ENCODE measurements around the gene EFCAB9. TPM values are rescaled to one million over a fixed set of nuclear protein-coding genes. Genes with fewer than 3 reads are reported as not detected.

EFCAB9 gene
- polyA plus RNA-seq, 1 of the 3 experiments (the other 2 are of a cell fraction): 0.10 TPM

DNA sequence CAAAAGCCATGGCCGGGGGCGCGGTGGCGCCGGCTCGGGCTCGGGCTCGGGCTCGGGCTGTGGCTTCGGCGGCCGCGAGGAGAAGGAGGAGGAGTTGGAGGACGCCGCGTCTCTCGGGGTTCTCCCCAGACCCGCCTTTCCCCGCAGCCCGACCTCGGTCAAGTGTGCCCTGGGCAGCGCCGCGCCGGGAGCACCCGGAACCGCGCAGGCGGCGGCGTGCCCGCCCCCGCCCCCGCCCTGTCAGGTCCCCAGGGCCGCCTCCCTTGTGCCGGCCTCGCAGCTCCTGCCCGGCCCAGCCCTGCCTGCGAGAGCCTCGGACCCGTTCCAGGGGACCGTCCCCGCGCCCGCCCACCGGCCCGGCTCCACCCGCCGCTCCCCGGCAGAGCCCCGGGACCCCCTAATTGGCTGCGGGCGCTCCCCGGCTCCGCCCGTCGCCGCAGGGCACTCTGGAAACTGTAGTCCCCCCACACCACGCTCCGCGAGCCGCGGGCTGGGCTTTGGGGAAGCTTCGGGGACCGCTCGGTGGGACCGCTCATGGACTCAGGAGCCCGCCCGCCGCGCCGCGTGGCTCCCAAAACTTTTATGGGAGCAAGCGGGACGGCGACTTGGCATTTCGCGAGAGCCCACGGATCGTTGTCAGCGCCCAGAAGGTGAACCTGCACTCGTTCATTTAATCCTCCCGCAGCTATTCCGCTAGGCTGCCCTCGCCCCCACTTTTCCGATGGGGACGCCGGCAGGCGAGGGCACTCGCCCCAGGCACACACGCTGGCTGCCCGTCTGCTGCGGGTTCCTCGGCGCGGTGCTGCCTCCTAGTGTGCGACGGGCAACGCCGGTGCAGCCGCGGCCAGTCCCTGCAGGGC, 5.7 kb upstream of the EFCAB9 start, which contains the start of gene STK10 (continued):
- TF ChIP-seq, protein P1, sequence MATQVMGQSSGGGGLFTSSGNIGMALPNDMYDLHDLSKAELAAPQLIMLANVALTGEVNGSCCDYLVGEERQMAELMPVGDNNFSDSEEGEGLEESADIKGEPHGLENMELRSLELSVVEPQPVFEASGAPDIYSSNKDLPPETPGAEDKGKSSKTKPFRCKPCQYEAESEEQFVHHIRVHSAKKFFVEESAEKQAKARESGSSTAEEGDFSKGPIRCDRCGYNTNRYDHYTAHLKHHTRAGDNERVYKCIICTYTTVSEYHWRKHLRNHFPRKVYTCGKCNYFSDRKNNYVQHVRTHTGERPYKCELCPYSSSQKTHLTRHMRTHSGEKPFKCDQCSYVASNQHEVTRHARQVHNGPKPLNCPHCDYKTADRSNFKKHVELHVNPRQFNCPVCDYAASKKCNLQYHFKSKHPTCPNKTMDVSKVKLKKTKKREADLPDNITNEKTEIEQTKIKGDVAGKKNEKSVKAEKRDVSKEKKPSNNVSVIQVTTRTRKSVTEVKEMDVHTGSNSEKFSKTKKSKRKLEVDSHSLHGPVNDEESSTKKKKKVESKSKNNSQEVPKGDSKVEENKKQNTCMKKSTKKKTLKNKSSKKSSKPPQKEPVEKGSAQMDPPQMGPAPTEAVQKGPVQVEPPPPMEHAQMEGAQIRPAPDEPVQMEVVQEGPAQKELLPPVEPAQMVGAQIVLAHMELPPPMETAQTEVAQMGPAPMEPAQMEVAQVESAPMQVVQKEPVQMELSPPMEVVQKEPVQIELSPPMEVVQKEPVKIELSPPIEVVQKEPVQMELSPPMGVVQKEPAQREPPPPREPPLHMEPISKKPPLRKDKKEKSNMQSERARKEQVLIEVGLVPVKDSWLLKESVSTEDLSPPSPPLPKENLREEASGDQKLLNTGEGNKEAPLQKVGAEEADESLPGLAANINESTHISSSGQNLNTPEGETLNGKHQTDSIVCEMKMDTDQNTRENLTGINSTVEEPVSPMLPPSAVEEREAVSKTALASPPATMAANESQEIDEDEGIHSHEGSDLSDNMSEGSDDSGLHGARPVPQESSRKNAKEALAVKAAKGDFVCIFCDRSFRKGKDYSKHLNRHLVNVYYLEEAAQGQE (IDR thresholded peaks at IDR 0.05; ENCODE audit: low read depth, low read length): no peak
- peak; percentile 91 for TF ChIP-seq SMC3 (IDR thresholded peaks at IDR 0.05; ENCODE audit: low read depth, low read length)
- TF ChIP-seq FOXJ3 (CRISPR knock-in tag; IDR thresholded peaks at IDR 0.05): no peak
- TF ChIP-seq, protein P2, sequence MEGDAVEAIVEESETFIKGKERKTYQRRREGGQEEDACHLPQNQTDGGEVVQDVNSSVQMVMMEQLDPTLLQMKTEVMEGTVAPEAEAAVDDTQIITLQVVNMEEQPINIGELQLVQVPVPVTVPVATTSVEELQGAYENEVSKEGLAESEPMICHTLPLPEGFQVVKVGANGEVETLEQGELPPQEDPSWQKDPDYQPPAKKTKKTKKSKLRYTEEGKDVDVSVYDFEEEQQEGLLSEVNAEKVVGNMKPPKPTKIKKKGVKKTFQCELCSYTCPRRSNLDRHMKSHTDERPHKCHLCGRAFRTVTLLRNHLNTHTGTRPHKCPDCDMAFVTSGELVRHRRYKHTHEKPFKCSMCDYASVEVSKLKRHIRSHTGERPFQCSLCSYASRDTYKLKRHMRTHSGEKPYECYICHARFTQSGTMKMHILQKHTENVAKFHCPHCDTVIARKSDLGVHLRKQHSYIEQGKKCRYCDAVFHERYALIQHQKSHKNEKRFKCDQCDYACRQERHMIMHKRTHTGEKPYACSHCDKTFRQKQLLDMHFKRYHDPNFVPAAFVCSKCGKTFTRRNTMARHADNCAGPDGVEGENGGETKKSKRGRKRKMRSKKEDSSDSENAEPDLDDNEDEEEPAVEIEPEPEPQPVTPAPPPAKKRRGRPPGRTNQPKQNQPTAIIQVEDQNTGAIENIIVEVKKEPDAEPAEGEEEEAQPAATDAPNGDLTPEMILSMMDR (IDR thresholded peaks at IDR 0.05): peak; percentile 80

DNA sequence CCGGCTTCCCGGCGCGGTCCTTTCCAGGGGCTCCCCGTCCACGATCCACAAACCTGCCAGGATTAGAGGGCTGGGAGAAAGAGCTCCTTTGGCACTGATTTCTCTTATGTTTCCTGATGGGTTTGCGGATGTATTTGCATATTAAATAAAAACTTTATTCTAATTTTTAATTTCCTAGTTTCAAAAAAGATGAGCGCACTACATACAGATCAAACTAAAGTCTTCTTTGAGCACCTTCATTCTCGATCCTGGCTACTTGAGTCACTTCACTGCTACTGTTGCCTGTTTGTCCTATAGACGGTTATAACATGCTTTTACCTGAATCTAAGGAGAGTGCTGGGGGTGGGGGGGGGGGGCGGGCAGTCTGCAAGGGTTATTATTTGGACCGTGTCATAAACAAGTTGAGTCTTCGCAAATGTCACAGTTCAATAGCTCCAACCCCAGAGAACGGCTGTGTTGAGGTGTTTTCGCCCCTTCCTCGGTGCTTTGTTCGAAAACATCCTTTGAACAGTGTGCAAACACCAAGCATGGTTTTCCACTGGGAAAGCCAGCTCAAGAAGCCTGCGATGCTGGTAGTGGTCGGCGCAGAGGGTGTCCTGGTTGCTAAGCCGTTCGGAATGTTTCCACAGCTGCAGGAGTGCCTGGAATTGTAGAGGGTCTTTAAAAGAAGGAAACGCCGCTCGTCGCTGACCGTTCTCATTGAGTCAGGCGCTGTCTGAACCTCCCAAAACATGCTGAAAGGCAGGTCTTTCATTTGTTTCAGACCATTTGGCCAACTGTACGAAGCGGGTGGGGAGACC, 4.9 kb upstream of the EFCAB9 start:
- CTCF ChIA-PET: interaction anchor here (0.7 to 5.8 kb wide), 41 partner anchors 10 to 281 kb away, joined by 3 to 60 read pairs (median 5); partner anchors contain the start of genes FBXW11 and UBTD2
- peaks cover 28% of the 10 kb centered on the region for H3K79me2 ChIP-seq (ENCODE audit: insufficient read depth)
- H3K27ac ChIP-seq (ENCODE audit: low read depth in 2 of 2, low read length in 1 of 2): peak overlapping the region in 1 of 2 experiments; percentile 80; a peak in 1 of 4 replicates
- H3K4me1 ChIP-seq (ENCODE audit: control insufficient read depth in 1 of 2, insufficient read depth in 2 of 2, low read depth in 1 of 2, low read length in 1 of 2): peaks cover 0 to 5% of the 10 kb centered on the region in 2 experiments; a peak in 1 of 4 replicates
- TF ChIP-seq CHD2 (IDR thresholded peaks at IDR 0.05; ENCODE audit: low read length, partially characterized antibody) (no peak), TAF1 (IDR thresholded peaks at IDR 0.05; ENCODE audit: borderline replicate concordance, low read depth, low read length) (no peak), YY1 (IDR thresholded peaks at IDR 0.05; ENCODE audit: low read depth) (no peak), TCF12 (IDR thresholded peaks at IDR 0.05) (no peak), ELF1 (IDR thresholded peaks at IDR 0.05) (no peak), MEF2A (IDR thresholded peaks at IDR 0.05; ENCODE audit: borderline replicate concordance, low read depth) (no peak), FOXJ3 (CRISPR knock-in tag; IDR thresholded peaks at IDR 0.05) (no peak), POLR2AphosphoS5 (IDR thresholded peaks at IDR 0.05; ENCODE audit: low read depth, low read length) (no peak)
- TF ChIP-seq, protein P3, sequence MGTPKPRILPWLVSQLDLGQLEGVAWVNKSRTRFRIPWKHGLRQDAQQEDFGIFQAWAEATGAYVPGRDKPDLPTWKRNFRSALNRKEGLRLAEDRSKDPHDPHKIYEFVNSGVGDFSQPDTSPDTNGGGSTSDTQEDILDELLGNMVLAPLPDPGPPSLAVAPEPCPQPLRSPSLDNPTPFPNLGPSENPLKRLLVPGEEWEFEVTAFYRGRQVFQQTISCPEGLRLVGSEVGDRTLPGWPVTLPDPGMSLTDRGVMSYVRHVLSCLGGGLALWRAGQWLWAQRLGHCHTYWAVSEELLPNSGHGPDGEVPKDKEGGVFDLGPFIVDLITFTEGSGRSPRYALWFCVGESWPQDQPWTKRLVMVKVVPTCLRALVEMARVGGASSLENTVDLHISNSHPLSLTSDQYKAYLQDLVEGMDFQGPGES (IDR thresholded peaks at IDR 0.05; ENCODE audit: low read depth, low read length): no peak
- TF ChIP-seq, protein P1 (IDR thresholded peaks at IDR 0.05; ENCODE audit: low read depth, low read length): no peak
- no peak overlapping the region; the same call in 1 of the 2 replicates for H3K9ac ChIP-seq
- no peaks in the 10 kb centered on the region for H3K36me3 ChIP-seq (replicated peaks in 1 of 2; ENCODE audit: control insufficient read depth in 1 of 2, insufficient read depth in 2 of 2, low read length in 1 of 2)
- DNase-seq: no peak
- H3K27me3 ChIP-seq (ENCODE audit: insufficient read depth): no peaks in the 10 kb centered on the region
- H3K4me3 ChIP-seq (ENCODE audit: low read depth in 2 of 2, low read length in 1 of 2): peak overlapping the region; percentile 70 to 99; a peak in 3 of 4 replicates
- H3K9me3 ChIP-seq: no peaks in the 10 kb centered on the region
- H3F3A ChIP-seq (replicated peaks; ENCODE audit: insufficient read depth): peaks cover 15% of the 10 kb centered on the region
- peak overlapping the region; percentile 93 for H3K4me2 ChIP-seq
- no peaks in the 10 kb centered on the region for H3K9me2 ChIP-seq
- peak overlapping the region; percentile 87; the same call in 1 of the 2 replicates for H2AFZ ChIP-seq (ENCODE audit: low read depth)
- 67% methylated on average over 30 of the region's 30 CpGs for WGBS (ENCODE audit: low lambda C conversion rate)
- POLR2A ChIA-PET: interaction anchor here (0.6 to 1.3 kb wide), 4 partner anchors 36 to 190 kb away, joined by 4 read pairs; partner anchors contain the start of gene FBXW11
- H4K20me1 ChIP-seq (ENCODE audit: insufficient read depth): 0 out of 2 replicates have a peak, but pooled peaks cover 4% of the 10 kb centered on the region
